H9 (cell line): ENCODE measurements around the gene DNAJB6. TPM values are rescaled to one million over a fixed set of nuclear protein-coding genes. Genes with fewer than 3 reads are reported as not detected.
A peak's percentile ranks its signal among the peaks of the same experiment; 100 is the strongest.

Experiments
- DNase-seq: peaks from one replicate; pipeline ENCODE4 v3.0.0-alpha.2; 2017
- H2AFZ ChIP-seq: one replicate; pipeline ENCODE4 v1.6.1; 2013; ENCODE audit warnings: mild to moderate bottlenecking, low read length, control low read depth, moderate library complexity
- H2AK5ac ChIP-seq: 2 replicates; pipeline ENCODE4 v1.6.1; 2013; ENCODE audit warnings: low read length, control low read depth, mixed read lengths; ENCODE audit not compliant: insufficient read length
- H2BK120ac ChIP-seq: one replicate; pipeline ENCODE4 v1.6.1; 2013; ENCODE audit warnings: low read depth, mild to moderate bottlenecking, low read length, control low read depth, inconsistent platforms; ENCODE audit not compliant: poor library complexity, severe bottlenecking
- H2BK12ac ChIP-seq: 2 replicates; pipeline ENCODE4 v1.6.1; 2013; ENCODE audit warnings: low read length, control low read depth, mixed read lengths, low read depth; ENCODE audit not compliant: insufficient read length
- H2BK15ac ChIP-seq: 2 replicates; pipeline ENCODE4 v1.6.1; 2013; ENCODE audit warnings: low read depth, low read length, control low read depth
- H2BK20ac ChIP-seq: one replicate; pipeline ENCODE4 v1.6.1; 2013; ENCODE audit warnings: low read depth, mild to moderate bottlenecking, low read length, control low read depth, inconsistent platforms; ENCODE audit not compliant: poor library complexity, severe bottlenecking
- H2BK5ac ChIP-seq: 2 replicates; pipeline ENCODE4 v1.6.1; 2013; ENCODE audit warnings: low read length, control low read depth, mixed read lengths; ENCODE audit not compliant: insufficient read length
- H3K14ac ChIP-seq: 2 replicates; pipeline ENCODE4 v1.6.1; 2013; ENCODE audit warnings: low read length, control low read depth; ENCODE audit not compliant: insufficient read depth
- H3K18ac ChIP-seq: 2 replicates; pipeline ENCODE4 v1.6.1; 2013; ENCODE audit warnings: low read depth, mild to moderate bottlenecking, mixed read lengths, low read length, control low read depth; ENCODE audit not compliant: insufficient read length
- H3K23ac ChIP-seq: 2 replicates; pipeline ENCODE4 v1.6.1; 2013; ENCODE audit warnings: low read length, control low read depth, mixed read lengths, low read depth; ENCODE audit not compliant: insufficient read length
- H3K23me2 ChIP-seq: 2 replicates; pipeline ENCODE4 v1.6.1; 2013; ENCODE audit warnings: low read depth, mild to moderate bottlenecking, mixed read lengths, low read length, control low read depth; ENCODE audit not compliant: insufficient read length, poor library complexity, severe bottlenecking
- H3K27ac ChIP-seq: 2 replicates; pipeline ENCODE4 v1.5.1; 2013; ENCODE audit warnings: low read length, control low read depth, mixed read lengths, low read depth; ENCODE audit not compliant: insufficient read length
- H3K27me3 ChIP-seq: 2 replicates; pipeline ENCODE4 v1.6.1; 2013; ENCODE audit warnings: low read length, control low read depth, inconsistent platforms; ENCODE audit not compliant: insufficient read depth
- H3K4ac ChIP-seq: 2 replicates; pipeline ENCODE4 v1.6.1; 2013; ENCODE audit warnings: low read depth, mild to moderate bottlenecking, control low read depth, inconsistent platforms, low read length, moderate library complexity
- H3K4me1 ChIP-seq: 2 replicates; pipeline ENCODE4 v1.6.1; 2013; ENCODE audit warnings: low read length, control low read depth, inconsistent platforms; ENCODE audit not compliant: insufficient read depth
- H3K4me2 ChIP-seq: 2 replicates; pipeline ENCODE4 v1.6.1; 2013; ENCODE audit warnings: low read length, control low read depth, mixed read lengths; ENCODE audit not compliant: insufficient read length, insufficient read depth
- H3K56ac ChIP-seq: 2 replicates; pipeline ENCODE4 v1.6.1; 2013; ENCODE audit warnings: low read depth, mild to moderate bottlenecking, mixed read lengths, low read length, control low read depth; ENCODE audit not compliant: insufficient read length
- H3K79me1 ChIP-seq: 2 replicates; pipeline ENCODE4 v1.6.1; 2013; ENCODE audit warnings: low read depth, mild to moderate bottlenecking, moderate library complexity, low read length, control low read depth, inconsistent platforms; ENCODE audit not compliant: insufficient read depth, poor library complexity, severe bottlenecking
- H3K79me2 ChIP-seq: 2 replicates; pipeline ENCODE4 v1.6.1; 2013; ENCODE audit warnings: low read length, control low read depth, inconsistent platforms; ENCODE audit not compliant: insufficient read depth
- H3K9ac ChIP-seq: 2 replicates; pipeline ENCODE4 v1.6.1; 2013; ENCODE audit warnings: low read length, control low read depth, mixed read lengths; ENCODE audit not compliant: insufficient read length; ENCODE audit errors: extremely low read depth
- H3K9me3 ChIP-seq: one replicate; pipeline ENCODE4 v1.6.1; 2013; ENCODE audit warnings: low read depth, low read length, inconsistent platforms; ENCODE audit not compliant: control insufficient read depth
- H3T11ph ChIP-seq: one replicate; pipeline ENCODE4 v1.6.1; 2013; ENCODE audit warnings: mild to moderate bottlenecking, low read length, control low read depth, inconsistent platforms
- H4K20me1 ChIP-seq: one replicate; pipeline ENCODE4 v1.6.1; 2013; ENCODE audit not compliant: control insufficient read depth, insufficient read length, insufficient read depth
- H4K5ac ChIP-seq: 2 replicates; pipeline ENCODE4 v1.6.1; 2013; ENCODE audit warnings: low read depth, mild to moderate bottlenecking, mixed read lengths, low read length, control low read depth; ENCODE audit not compliant: insufficient read length
- H4K8ac ChIP-seq: replicated peaks from 2 replicates; pipeline ENCODE4 v1.6.1; 2013; ENCODE audit warnings: low read length, control low read depth, mixed read lengths, low read depth; ENCODE audit not compliant: insufficient read length
- H4K91ac ChIP-seq: 2 replicates; pipeline ENCODE4 v1.6.1; 2013; ENCODE audit warnings: low read depth, mild to moderate bottlenecking, moderate library complexity, mixed read lengths, low read length, control low read depth; ENCODE audit not compliant: insufficient read length
- H3K27ac Mint-ChIP-seq, 3 experiments: 2 replicates in 2 of 3; 3 replicates in 1 of 3; pipeline ENCODE4 v1.8.0; 2020 to 2021; ENCODE audit warnings: mixed read lengths in 3 of 3, mild to moderate bottlenecking in 1 of 3, moderate library complexity in 1 of 3
- H3K27me3 Mint-ChIP-seq: 2 replicates; pipeline ENCODE4 v1.8.0; 2021; ENCODE audit warnings: low read depth, mild to moderate bottlenecking, moderate library complexity, mixed read lengths
- H3K36me3 Mint-ChIP-seq, 3 experiments: 2 replicates in 2 of 3; 3 replicates in 1 of 3; pipeline ENCODE4 v1.8.0; 2020 to 2021; ENCODE audit warnings: low read depth in 3 of 3, mixed read lengths in 3 of 3; ENCODE audit not compliant: insufficient read depth in 1 of 3
- H3K4me1 Mint-ChIP-seq, 2 experiments: 2 replicates each; pipeline ENCODE4 v1.8.0; 2020; ENCODE audit warnings: mixed read lengths in 2 of 2
- H3K4me3 Mint-ChIP-seq, 2 experiments: 2 replicates in 1 of 2; 3 replicates in 1 of 2; pipeline ENCODE4 v1.8.0; 2020 to 2021; ENCODE audit warnings: mild to moderate bottlenecking in 2 of 2, mixed read lengths in 2 of 2, moderate library complexity in 1 of 2
- H3K9me3 Mint-ChIP-seq, 2 experiments: 2 replicates in 1 of 2; 3 replicates in 1 of 2; pipeline ENCODE4 v1.8.0; 2020; ENCODE audit warnings: mild to moderate bottlenecking in 2 of 2, mixed read lengths in 2 of 2, moderate library complexity in 1 of 2
- WGBS: extraction: QIAGEN DNeasy Blood & Tissue Kit; methylation state at CpG from one replicate; pipeline ENCODE4 v1.1.7; 2013; ENCODE audit warnings: missing lambda C conversion rate, low lambda C conversion rate, mixed read lengths; ENCODE audit not compliant: insufficient read length; ENCODE audit errors: extremely low coverage; 5-methylcytosine and 5-hydroxymethylcytosine counted together
- total RNA-seq: library from RNA; stranded (reverse); gene quantifications from 2 replicates; pipeline ENCODE4 v1.2.1, GENCODE V29; 2021
- TF ChIP-seq, protein P1 (sequence below): fragments of 200-600 bp; sonication (generic); conservative IDR thresholded peaks from 3 replicates; pipeline ENCODE4 v1.8.0; 2021; ENCODE audit warnings: antibody characterized with exemption, mild to moderate bottlenecking

DNAJB6 gene
- total RNA-seq, 1 experiment from 2014 or later = 215 TPM

GRCh38 chr7:157426463-157427301 lies 89.9 kb downstream of the DNAJB6 start:
- H3K79me1 ChIP-seq = no peaks in the 10 kb centered on the region
- Mint-ChIP-seq H3K9me3 (no peaks in the 10 kb centered on the region), H3K27me3 (no peaks in the 10 kb centered on the region), H3K4me3 (no peak overlapping the region), H3K36me3 (peaks cover 0 to 3% (median 0%) of the 10 kb centered on the region in 3 experiments; a peak in 1 of 7 replicates), H3K27ac (no peak overlapping the region), H3K4me1 (no peaks in the 10 kb centered on the region)
- no peak for DNase-seq
- no peaks in the 10 kb centered on the region for H4K20me1 ChIP-seq
- H3K23me2 ChIP-seq = no peaks in the 10 kb centered on the region
- H4K5ac ChIP-seq = no peak overlapping the region
- H3K14ac ChIP-seq = peak overlapping the region; percentile 58; the same call in 1 of the 2 replicates
- TF ChIP-seq, protein P1, sequence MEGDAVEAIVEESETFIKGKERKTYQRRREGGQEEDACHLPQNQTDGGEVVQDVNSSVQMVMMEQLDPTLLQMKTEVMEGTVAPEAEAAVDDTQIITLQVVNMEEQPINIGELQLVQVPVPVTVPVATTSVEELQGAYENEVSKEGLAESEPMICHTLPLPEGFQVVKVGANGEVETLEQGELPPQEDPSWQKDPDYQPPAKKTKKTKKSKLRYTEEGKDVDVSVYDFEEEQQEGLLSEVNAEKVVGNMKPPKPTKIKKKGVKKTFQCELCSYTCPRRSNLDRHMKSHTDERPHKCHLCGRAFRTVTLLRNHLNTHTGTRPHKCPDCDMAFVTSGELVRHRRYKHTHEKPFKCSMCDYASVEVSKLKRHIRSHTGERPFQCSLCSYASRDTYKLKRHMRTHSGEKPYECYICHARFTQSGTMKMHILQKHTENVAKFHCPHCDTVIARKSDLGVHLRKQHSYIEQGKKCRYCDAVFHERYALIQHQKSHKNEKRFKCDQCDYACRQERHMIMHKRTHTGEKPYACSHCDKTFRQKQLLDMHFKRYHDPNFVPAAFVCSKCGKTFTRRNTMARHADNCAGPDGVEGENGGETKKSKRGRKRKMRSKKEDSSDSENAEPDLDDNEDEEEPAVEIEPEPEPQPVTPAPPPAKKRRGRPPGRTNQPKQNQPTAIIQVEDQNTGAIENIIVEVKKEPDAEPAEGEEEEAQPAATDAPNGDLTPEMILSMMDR = no peak
- no peak overlapping the region for H2BK20ac ChIP-seq
- H3K4ac ChIP-seq = no peak overlapping the region
- H2BK120ac ChIP-seq = no peak overlapping the region
- H4K8ac ChIP-seq = no peak overlapping the region
- H2BK15ac ChIP-seq = no peak overlapping the region
- no peaks in the 10 kb centered on the region for H3K79me2 ChIP-seq
- H3K4me2 ChIP-seq = no peak overlapping the region
- H2AK5ac ChIP-seq = no peak overlapping the region
- H4K91ac ChIP-seq = no peak overlapping the region
- H3T11ph ChIP-seq = no peak overlapping the region
- no peak overlapping the region for H2BK5ac ChIP-seq
- H3K18ac ChIP-seq = no peak overlapping the region
- no peak overlapping the region for H2AFZ ChIP-seq
- no peak overlapping the region for H3K23ac ChIP-seq
- H3K56ac ChIP-seq = no peak overlapping the region
- no peaks in the 10 kb centered on the region for H3K9me3 ChIP-seq
- H3K27ac ChIP-seq = no peak overlapping the region
- no peak overlapping the region for H3K9ac ChIP-seq
- H3K27me3 ChIP-seq = no peaks in the 10 kb centered on the region
- no peak overlapping the region for H2BK12ac ChIP-seq
- H3K4me1 ChIP-seq = no peaks in the 10 kb centered on the region
- WGBS = no CpG with 5 or more reads among the region's 42 CpGs
